Ramos (cell line): ENCODE data around the gene PLIN3.
"Not testable (repeated sequence)": the region's sequence is repeated elsewhere in the genome, so short reads cannot be mapped to it uniquely, and the experiment has no call there.

ENCODE experiments used
- in situ Hi-C: fragments of 300-500 bp; cut with MboI; formaldehyde crosslinking; loops from one replicate; pipeline ENCODE4 v1.14.3; 2022; ENCODE audit warnings: low sequenced_read_pairs; ENCODE audit not compliant: unreplicated experiment

The PLIN3 gene

GRCh38 chr19:4816202-4816949, 51.1 kb downstream of the PLIN3 start:
- in situ Hi-C loops, result loop anchor here (10.0 kb wide), 1 partner anchor 98 kb away; no protein-coding TSS in a partner anchor

- in situ Hi-C loops, result loop anchor here (10.0 kb wide), 1 partner anchor 99 kb away; no protein-coding TSS in a partner anchor
These were observed 51.9 kb downstream of the PLIN3 start for GRCh38 chr19:4815426-4816201.

GRCh38 chr19:4814625-4815425, 52.6 kb downstream of the PLIN3 start:
- in situ Hi-C loops, result loop anchor here (5.0 to 10.0 kb wide), 2 partner anchors 42 to 100 kb away; no protein-coding TSS in a partner anchor

GRCh38 chr19:4811328-4812131, 55.9 kb downstream of the PLIN3 start:
- in situ Hi-C loops, result loop anchor here (5.0 to 10.0 kb wide), 2 partner anchors 46 to 103 kb away; no protein-coding TSS in a partner anchor

GRCh38 chr19:4807188-4807587, 60.3 kb downstream of the PLIN3 start:
- in situ Hi-C loops, result loop anchor here (5.0 to 10.0 kb wide), 2 partner anchors 225 to 232 kb away; no protein-coding TSS in a partner anchor

GRCh38 chr19:4806384-4806783, 61.1 kb downstream of the PLIN3 start:
- in situ Hi-C loops, result loop anchor here (5.0 to 10.0 kb wide), 2 partner anchors 226 to 232 kb away; no protein-coding TSS in a partner anchor

GRCh38 chr19:4805140-4805539, 62.3 kb downstream of the PLIN3 start:
- in situ Hi-C loops, result loop anchor here (5.0 to 10.0 kb wide), 2 partner anchors 227 to 230 kb away; no protein-coding TSS in a partner anchor

- in situ Hi-C loops, result loop anchor here (5.0 to 10.0 kb wide), 2 partner anchors 72 to 229 kb away; no protein-coding TSS in a partner anchor
These were observed 63.5 kb downstream of the PLIN3 start for GRCh38 chr19:4803736-4804695.

GRCh38 chr19:4802711-4803110, 64.8 kb downstream of the PLIN3 start:
- in situ Hi-C loops, result loop anchor here (5.0 to 10.0 kb wide), 2 partner anchors 70 to 228 kb away; no protein-coding TSS in a partner anchor

GRCh38 chr19:4801085-4801619, 66.3 kb downstream of the PLIN3 start:
- in situ Hi-C loops, result loop anchor here (5.0 to 10.0 kb wide), 2 partner anchors 69 to 226 kb away; no protein-coding TSS in a partner anchor

- in situ Hi-C loops, result loop anchor here (5.0 to 10.0 kb wide), 2 partner anchors 68 to 226 kb away; no protein-coding TSS in a partner anchor
These were observed 66.8 kb downstream of the PLIN3 start for GRCh38 chr19:4800591-4801081.

- in situ Hi-C loops, result no loop called here
These were observed 72.1 kb downstream of the PLIN3 start for GRCh38 chr19:4795400-4795799.

GRCh38 chr19:4794971-4795370, 72.5 kb downstream of the PLIN3 start:
- in situ Hi-C loops, result no loop called here

- in situ Hi-C loops, result not testable (repeated sequence)
These were observed 74.2 kb downstream of the PLIN3 start for GRCh38 chr19:4793278-4793677.

- in situ Hi-C loops, result not testable (repeated sequence)
These were observed 74.6 kb downstream of the PLIN3 start for GRCh38 chr19:4792866-4793195.

- in situ Hi-C loops, result not testable (repeated sequence)
These were observed 75.2 kb downstream of the PLIN3 start for GRCh38 chr19:4792019-4792865.
